HCT116 (cell line): Measurements from ENCODE around the gene ATPAF1.

Experiments
- CBX3 ChIP-seq: IDR thresholded peaks from 2 replicates; pipeline ENCODE4 v1.6.1; 2012; ENCODE audit warnings: low read depth
- JUND ChIP-seq: IDR thresholded peaks from 2 replicates; pipeline ENCODE4 v1.6.1; 2012
- POLR2AphosphoS5 ChIP-seq: IDR thresholded peaks from 2 replicates; pipeline ENCODE4 v1.6.1; 2011; ENCODE audit warnings: mild to moderate bottlenecking, low read depth, low read length, moderate library complexity
- ZNF274 ChIP-seq: fragments of 200-500 bp; sonication (Bioruptor generic); IDR thresholded peaks from 2 replicates; pipeline ENCODE4 v1.6.1; 2014; ENCODE audit warnings: mild to moderate bottlenecking, low read depth, low read length, inconsistent platforms
- TF ChIP-seq, protein P1 (sequence below), 3 experiments: fragments of 200-600 bp in 1 of 3; sonication (generic) in 1 of 3; IDR thresholded peaks in 2 of 3; conservative IDR thresholded peaks in 1 of 3; 2 replicates each; pipeline ENCODE4 v1.5.1; 2012 to 2017; ENCODE audit warnings: low read depth in 2 of 3, low read length in 2 of 3, antibody characterized with exemption in 1 of 3, borderline replicate concordance in 1 of 3, control low read depth in 1 of 3, mild to moderate bottlenecking in 1 of 3, mixed read lengths in 1 of 3, mixed run types in 1 of 3, moderate library complexity in 1 of 3; ENCODE audit not compliant: insufficient read depth in 1 of 3
- TF ChIP-seq, protein P2 (sequence below): IDR thresholded peaks from 2 replicates; pipeline ENCODE4 v1.6.1; 2012; ENCODE audit warnings: low read depth

DNA sequence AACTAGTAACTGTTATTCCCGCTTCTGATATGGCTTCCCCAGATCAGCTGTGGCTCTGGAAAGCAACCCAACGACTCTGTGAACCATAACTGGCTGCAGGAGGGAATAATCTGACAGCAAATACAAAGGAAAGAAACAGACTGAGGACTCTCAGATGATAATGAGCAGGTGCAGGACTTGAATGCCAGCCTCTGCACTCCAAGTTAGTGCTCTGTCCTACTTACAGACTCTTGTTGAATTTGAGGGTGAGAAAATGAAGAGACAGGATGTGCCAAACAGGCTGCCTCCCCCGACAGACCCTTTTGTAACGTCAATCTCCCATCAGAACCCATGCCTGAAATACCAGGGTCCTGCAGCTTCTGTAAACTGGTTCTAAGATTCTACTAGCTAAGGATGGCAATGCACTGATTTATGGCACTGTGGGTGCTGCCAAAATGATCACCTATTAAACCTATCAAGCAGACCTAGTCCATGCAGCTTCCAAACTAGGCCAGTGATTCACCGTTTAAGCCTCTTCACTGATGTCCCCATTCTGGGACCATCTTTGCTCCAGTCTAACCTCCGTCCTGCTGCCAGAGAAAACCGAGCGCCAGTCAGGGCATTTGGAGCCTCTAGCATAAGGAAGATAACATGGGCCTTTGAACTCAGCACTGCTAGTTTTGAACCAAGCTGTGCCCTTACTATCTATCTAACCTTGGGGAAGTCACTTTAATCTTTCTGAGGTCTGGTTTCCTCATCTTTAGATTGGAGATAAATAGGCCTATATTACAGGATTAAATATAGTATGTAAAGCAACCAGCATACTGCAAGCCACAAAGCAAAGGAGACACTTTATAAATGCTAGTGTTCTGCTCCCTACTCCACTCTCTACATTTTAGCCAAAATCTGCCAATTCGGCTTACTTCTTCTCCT is 68.8 kb downstream of the ATPAF1 start:
- TF ChIP-seq, protein P1, sequence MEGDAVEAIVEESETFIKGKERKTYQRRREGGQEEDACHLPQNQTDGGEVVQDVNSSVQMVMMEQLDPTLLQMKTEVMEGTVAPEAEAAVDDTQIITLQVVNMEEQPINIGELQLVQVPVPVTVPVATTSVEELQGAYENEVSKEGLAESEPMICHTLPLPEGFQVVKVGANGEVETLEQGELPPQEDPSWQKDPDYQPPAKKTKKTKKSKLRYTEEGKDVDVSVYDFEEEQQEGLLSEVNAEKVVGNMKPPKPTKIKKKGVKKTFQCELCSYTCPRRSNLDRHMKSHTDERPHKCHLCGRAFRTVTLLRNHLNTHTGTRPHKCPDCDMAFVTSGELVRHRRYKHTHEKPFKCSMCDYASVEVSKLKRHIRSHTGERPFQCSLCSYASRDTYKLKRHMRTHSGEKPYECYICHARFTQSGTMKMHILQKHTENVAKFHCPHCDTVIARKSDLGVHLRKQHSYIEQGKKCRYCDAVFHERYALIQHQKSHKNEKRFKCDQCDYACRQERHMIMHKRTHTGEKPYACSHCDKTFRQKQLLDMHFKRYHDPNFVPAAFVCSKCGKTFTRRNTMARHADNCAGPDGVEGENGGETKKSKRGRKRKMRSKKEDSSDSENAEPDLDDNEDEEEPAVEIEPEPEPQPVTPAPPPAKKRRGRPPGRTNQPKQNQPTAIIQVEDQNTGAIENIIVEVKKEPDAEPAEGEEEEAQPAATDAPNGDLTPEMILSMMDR (IDR thresholded peaks at IDR 0.05 in 2 of 3, conservative IDR thresholded peaks at IDR 0.05 in 1 of 3; ENCODE audit: borderline replicate concordance in 1 of 3, insufficient read depth in 1 of 3, low read depth in 2 of 3, low read length in 2 of 3), result no peak
- TF ChIP-seq JUND (no peak), ZNF274 (no peak), POLR2AphosphoS5 (no peak), CBX3 (no peak)
- TF ChIP-seq, protein P2, sequence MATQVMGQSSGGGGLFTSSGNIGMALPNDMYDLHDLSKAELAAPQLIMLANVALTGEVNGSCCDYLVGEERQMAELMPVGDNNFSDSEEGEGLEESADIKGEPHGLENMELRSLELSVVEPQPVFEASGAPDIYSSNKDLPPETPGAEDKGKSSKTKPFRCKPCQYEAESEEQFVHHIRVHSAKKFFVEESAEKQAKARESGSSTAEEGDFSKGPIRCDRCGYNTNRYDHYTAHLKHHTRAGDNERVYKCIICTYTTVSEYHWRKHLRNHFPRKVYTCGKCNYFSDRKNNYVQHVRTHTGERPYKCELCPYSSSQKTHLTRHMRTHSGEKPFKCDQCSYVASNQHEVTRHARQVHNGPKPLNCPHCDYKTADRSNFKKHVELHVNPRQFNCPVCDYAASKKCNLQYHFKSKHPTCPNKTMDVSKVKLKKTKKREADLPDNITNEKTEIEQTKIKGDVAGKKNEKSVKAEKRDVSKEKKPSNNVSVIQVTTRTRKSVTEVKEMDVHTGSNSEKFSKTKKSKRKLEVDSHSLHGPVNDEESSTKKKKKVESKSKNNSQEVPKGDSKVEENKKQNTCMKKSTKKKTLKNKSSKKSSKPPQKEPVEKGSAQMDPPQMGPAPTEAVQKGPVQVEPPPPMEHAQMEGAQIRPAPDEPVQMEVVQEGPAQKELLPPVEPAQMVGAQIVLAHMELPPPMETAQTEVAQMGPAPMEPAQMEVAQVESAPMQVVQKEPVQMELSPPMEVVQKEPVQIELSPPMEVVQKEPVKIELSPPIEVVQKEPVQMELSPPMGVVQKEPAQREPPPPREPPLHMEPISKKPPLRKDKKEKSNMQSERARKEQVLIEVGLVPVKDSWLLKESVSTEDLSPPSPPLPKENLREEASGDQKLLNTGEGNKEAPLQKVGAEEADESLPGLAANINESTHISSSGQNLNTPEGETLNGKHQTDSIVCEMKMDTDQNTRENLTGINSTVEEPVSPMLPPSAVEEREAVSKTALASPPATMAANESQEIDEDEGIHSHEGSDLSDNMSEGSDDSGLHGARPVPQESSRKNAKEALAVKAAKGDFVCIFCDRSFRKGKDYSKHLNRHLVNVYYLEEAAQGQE, result no peak
